Ectodermal cell (in vitro differentiated cells): ENCODE data around the gene ISLR.

Source experiments
- H3K27ac ChIP-seq: 2 replicates; pipeline ENCODE4 v1.7.0; 2013; ENCODE audit warnings: mild to moderate bottlenecking, low read depth, low read length; ENCODE audit not compliant: insufficient read depth, poor library complexity, severe bottlenecking
- H3K27me3 ChIP-seq: 2 replicates; pipeline ENCODE4 v1.7.0; 2013; ENCODE audit warnings: mild to moderate bottlenecking, low read length; ENCODE audit not compliant: insufficient read depth, control insufficient read depth, poor library complexity, severe bottlenecking
- H3K36me3 ChIP-seq: one replicate; pipeline ENCODE4 v1.7.0; 2013; ENCODE audit warnings: low read length; ENCODE audit not compliant: control insufficient read depth, insufficient read depth
- H3K4me1 ChIP-seq: one replicate; pipeline ENCODE4 v1.7.0; 2013; ENCODE audit warnings: low read length; ENCODE audit not compliant: control insufficient read depth, insufficient read depth
- H3K4me3 ChIP-seq: 2 replicates; pipeline ENCODE4 v1.7.0; 2013; ENCODE audit warnings: low read depth, low read length, control low read depth; ENCODE audit not compliant: insufficient read depth
- H3K9me3 ChIP-seq: 2 replicates; pipeline ENCODE4 v1.7.0; 2013; ENCODE audit warnings: mild to moderate bottlenecking, low read length, moderate library complexity; ENCODE audit not compliant: control insufficient read depth
- WGBS, 2 experiments: methylation state at CpG; one replicate each; pipeline ENCODE4 v1.1.7; 2013; ENCODE audit warnings: missing lambda C conversion rate in 2 of 2; 5-methylcytosine and 5-hydroxymethylcytosine counted together

ISLR gene

GRCh38 chr15:74130849-74131627, 42.5 kb upstream of the ISLR start:
- H3K9me3 ChIP-seq, result no peaks in the 10 kb centered on the region
- no peaks in the 10 kb centered on the region for H3K36me3 ChIP-seq
- 6 to 10% methylated on average over 28 of the region's 28 CpGs for WGBS, 2 experiments
- H3K27me3 ChIP-seq, result peaks cover 98% of the 10 kb centered on the region
- H3K27ac ChIP-seq, result no peak overlapping the region
- peak overlapping the region; percentile 7 for H3K4me3 ChIP-seq
- H3K4me1 ChIP-seq, result peaks cover 37% of the 10 kb centered on the region

- Histone ChIP-seq H3K4me1 (peaks cover 40% of the 10 kb centered on the region), H3K9me3 (no peaks in the 10 kb centered on the region), H3K27me3 (peaks cover 97% of the 10 kb centered on the region), H3K4me3 (no peak overlapping the region), H3K27ac (no peak overlapping the region), H3K36me3 (no peaks in the 10 kb centered on the region)
- 33 to 35% methylated on average over 20 of the region's 20 CpGs for WGBS, 2 experiments
Measured at GRCh38 chr15:74131628-74132413, 41.7 kb upstream of the ISLR start.

- H3K9me3 ChIP-seq, result no peaks in the 10 kb centered on the region
- H3K27ac ChIP-seq, result no peak overlapping the region
- WGBS, 2 experiments, result 21 to 25% methylated on average over 90 of the region's 90 CpGs
- peaks cover 96% of the 10 kb centered on the region for H3K27me3 ChIP-seq
- no peaks in the 10 kb centered on the region for H3K36me3 ChIP-seq
- no peak overlapping the region for H3K4me3 ChIP-seq
- H3K4me1 ChIP-seq, result peaks cover 49% of the 10 kb centered on the region
Measured at GRCh38 chr15:74132681-74133651, 40.5 kb upstream of the ISLR start.

- Histone ChIP-seq H3K4me1 (peaks cover 46% of the 10 kb centered on the region), H3K4me3 (no peak overlapping the region), H3K27ac (no peak overlapping the region), H3K36me3 (no peaks in the 10 kb centered on the region), H3K9me3 (no peaks in the 10 kb centered on the region), H3K27me3 (peaks cover 93% of the 10 kb centered on the region)
- 22 to 23% methylated on average over 71 of the region's 71 CpGs for WGBS, 2 experiments
Measured at GRCh38 chr15:74133694-74134386, 39.7 kb upstream of the ISLR start.

GRCh38 chr15:74134387-74135027, 39.0 kb upstream of the ISLR start:
- WGBS, 2 experiments, result 17 to 20% methylated on average over 53 of the region's 53 CpGs
- H3K27me3 ChIP-seq, result peaks cover 88% of the 10 kb centered on the region

GRCh38 chr15:74135041-74135565, 38.4 kb upstream of the ISLR start:
- Histone ChIP-seq H3K4me1 (peaks cover 37% of the 10 kb centered on the region), H3K36me3 (no peaks in the 10 kb centered on the region), H3K27me3 (peaks cover 86% of the 10 kb centered on the region), H3K4me3 (no peak overlapping the region), H3K27ac (no peak overlapping the region), H3K9me3 (no peaks in the 10 kb centered on the region)
- WGBS, 2 experiments, result 21% methylated on average over 26 to 27 of the region's 27 CpGs

More at GRCh38 chr15:74134387-74135027, 39.0 kb upstream of the ISLR start:
- Histone ChIP-seq H3K9me3 (no peaks in the 10 kb centered on the region), H3K36me3 (no peaks in the 10 kb centered on the region), H3K4me1 (peaks cover 39% of the 10 kb centered on the region), H3K4me3 (no peak overlapping the region), H3K27ac (no peak overlapping the region)

- Histone ChIP-seq H3K36me3 (no peaks in the 10 kb centered on the region), H3K27ac (no peak overlapping the region), H3K27me3 (peaks cover 74% of the 10 kb centered on the region), H3K4me1 (peaks cover 28% of the 10 kb centered on the region), H3K4me3 (peak overlapping the region; percentile 29), H3K9me3 (no peaks in the 10 kb centered on the region)
- 0 to 1% methylated on average over 23 of the region's 26 CpGs for WGBS, 2 experiments
Measured at GRCh38 chr15:74136540-74136813, 37.0 kb upstream of the ISLR start.

- no peaks in the 10 kb centered on the region for H3K36me3 ChIP-seq
- no peak overlapping the region for H3K27ac ChIP-seq
- H3K9me3 ChIP-seq, result no peaks in the 10 kb centered on the region
- peaks cover 23% of the 10 kb centered on the region for H3K4me1 ChIP-seq
- H3K4me3 ChIP-seq, result peak overlapping the region; percentile 29
- 51 to 57% methylated on average over 18 of the region's 18 CpGs for WGBS, 2 experiments
- H3K27me3 ChIP-seq, result peaks cover 69% of the 10 kb centered on the region
Measured at GRCh38 chr15:74136814-74137536, 36.5 kb upstream of the ISLR start.

GRCh38 chr15:74137537-74137894, 36.0 kb upstream of the ISLR start:
- peaks cover 23% of the 10 kb centered on the region for H3K4me1 ChIP-seq
- no peak overlapping the region for H3K27ac ChIP-seq
- 46 to 56% methylated on average over 2 of the region's 2 CpGs for WGBS, 2 experiments
- no peak overlapping the region for H3K4me3 ChIP-seq
- H3K9me3 ChIP-seq, result no peaks in the 10 kb centered on the region
- H3K36me3 ChIP-seq, result no peaks in the 10 kb centered on the region
- peaks cover 63% of the 10 kb centered on the region for H3K27me3 ChIP-seq
